Stimulated activated naive CD8-positive, alpha-beta T cell treated with anti-CD3 and anti-CD28 coated beads, Interleukin-15, Interleukin-2, amounts not matched to agents 100 ng/mL and 50 ng/mL, for 24 hours (primary cell): Measurements from ENCODE around the gene ASMT.
"Not testable (repeated sequence)": the region's sequence is repeated elsewhere in the genome, so short reads cannot be mapped to it uniquely, and the experiment has no call there.

Experiments used
- H3K27ac Mint-ChIP-seq: one replicate; pipeline ENCODE4 v1.8.0; 2021; ENCODE audit warnings: mild to moderate bottlenecking, mixed read lengths
- H3K27me3 Mint-ChIP-seq: one replicate; pipeline ENCODE4 v1.8.0; 2021; ENCODE audit warnings: mixed read lengths
- H3K36me3 Mint-ChIP-seq: one replicate; pipeline ENCODE4 v1.8.0; 2021; ENCODE audit warnings: low read depth, mixed read lengths
- H3K4me1 Mint-ChIP-seq: one replicate; pipeline ENCODE4 v1.8.0; 2021; ENCODE audit warnings: low read depth, mixed read lengths
- H3K4me3 Mint-ChIP-seq: one replicate; pipeline ENCODE4 v1.8.0; 2021; ENCODE audit warnings: mild to moderate bottlenecking, mixed read lengths
- H3K9me3 Mint-ChIP-seq: one replicate; pipeline ENCODE4 v1.8.0; 2021; ENCODE audit warnings: mixed read lengths

Gene ASMT

GRCh38 chrX:1657367-1658070 is 42.7 kb downstream of the ASMT start:
- Mint-ChIP-seq H3K9me3 (no peaks in the 10 kb centered on the region), H3K27me3 (no peaks in the 10 kb centered on the region), H3K36me3 (no peaks in the 10 kb centered on the region), H3K4me1 (peaks cover 24% of the 10 kb centered on the region), H3K27ac (peak overlapping the region; percentile 90), H3K4me3 (peak overlapping the region; percentile 85)

- H3K4me1 Mint-ChIP-seq: peaks cover 24% of the 10 kb centered on the region
Observed at GRCh38 chrX:1658071-1658491, 43.2 kb downstream of the ASMT start.

GRCh38 chrX:1659664-1660461 is 45.0 kb downstream of the ASMT start:
- no peak overlapping the region for H3K4me3 Mint-ChIP-seq
- peaks cover 24% of the 10 kb centered on the region for H3K4me1 Mint-ChIP-seq
- H3K9me3 Mint-ChIP-seq: no peaks in the 10 kb centered on the region
- H3K27ac Mint-ChIP-seq: no peak overlapping the region
- H3K27me3 Mint-ChIP-seq: no peaks in the 10 kb centered on the region
- no peaks in the 10 kb centered on the region for H3K36me3 Mint-ChIP-seq

More at GRCh38 chrX:1658071-1658491, 43.2 kb downstream of the ASMT start:
- Mint-ChIP-seq H3K27me3 (no peaks in the 10 kb centered on the region), H3K36me3 (no peaks in the 10 kb centered on the region), H3K4me3 (peak overlapping the region; percentile 85), H3K9me3 (no peaks in the 10 kb centered on the region), H3K27ac (peak overlapping the region; percentile 90)

- Mint-ChIP-seq H3K36me3 (no peaks in the 10 kb centered on the region), H3K9me3 (no peaks in the 10 kb centered on the region), H3K4me1 (peaks cover 24% of the 10 kb centered on the region)
Observed at GRCh38 chrX:1661048-1661921, 46.4 kb downstream of the ASMT start.

GRCh38 chrX:1661922-1662221 is 47.0 kb downstream of the ASMT start:
- Mint-ChIP-seq H3K4me3 (no peak overlapping the region), H3K27me3 (no peaks in the 10 kb centered on the region), H3K4me1 (peaks cover 24% of the 10 kb centered on the region), H3K36me3 (no peaks in the 10 kb centered on the region), H3K27ac (no peak overlapping the region), H3K9me3 (no peaks in the 10 kb centered on the region)

More at GRCh38 chrX:1661048-1661921, 46.4 kb downstream of the ASMT start:
- Mint-ChIP-seq H3K27ac (no peak overlapping the region), H3K27me3 (no peaks in the 10 kb centered on the region), H3K4me3 (no peak overlapping the region)

- Mint-ChIP-seq H3K36me3 (no peaks in the 10 kb centered on the region), H3K4me3 (no peak overlapping the region), H3K4me1 (no peaks in the 10 kb centered on the region), H3K27me3 (no peaks in the 10 kb centered on the region), H3K9me3 (no peaks in the 10 kb centered on the region), H3K27ac (no peak overlapping the region)
Observed at GRCh38 chrX:1667566-1667965, 52.7 kb downstream of the ASMT start.

- Mint-ChIP-seq H3K27me3 (no peaks in the 10 kb centered on the region), H3K4me3 (no peak overlapping the region), H3K9me3 (no peaks in the 10 kb centered on the region), H3K4me1 (no peaks in the 10 kb centered on the region), H3K27ac (no peak overlapping the region), H3K36me3 (no peaks in the 10 kb centered on the region)
Observed at GRCh38 chrX:1673337-1673736, 58.5 kb downstream of the ASMT start.

GRCh38 chrX:1676866-1677265 is 62.0 kb downstream of the ASMT start:
- Mint-ChIP-seq H3K27ac (no peak overlapping the region), H3K9me3 (peaks cover 19% of the 10 kb centered on the region), H3K4me3 (no peak overlapping the region), H3K36me3 (peaks cover 8% of the 10 kb centered on the region), H3K27me3 (no peaks in the 10 kb centered on the region), H3K4me1 (peaks cover 21% of the 10 kb centered on the region)

- Mint-ChIP-seq H3K36me3 (peaks cover 15% of the 10 kb centered on the region), H3K27me3 (no peaks in the 10 kb centered on the region), H3K9me3 (peaks cover 30% of the 10 kb centered on the region), H3K4me3 (no peak overlapping the region), H3K4me1 (peaks cover 31% of the 10 kb centered on the region), H3K27ac (peak overlapping the region; percentile 64)
Observed at GRCh38 chrX:1679238-1679637, 64.4 kb downstream of the ASMT start.

GRCh38 chrX:1681439-1681838 is 66.6 kb downstream of the ASMT start:
- Mint-ChIP-seq H3K9me3 (peaks cover 30% of the 10 kb centered on the region), H3K4me3 (no peak overlapping the region), H3K27ac (peak overlapping the region; percentile 84), H3K27me3 (no peaks in the 10 kb centered on the region), H3K36me3 (peaks cover 15% of the 10 kb centered on the region), H3K4me1 (peaks cover 31% of the 10 kb centered on the region)

- Mint-ChIP-seq H3K27ac (peak overlapping the region; percentile 84), H3K9me3 (peaks cover 30% of the 10 kb centered on the region), H3K36me3 (peaks cover 15% of the 10 kb centered on the region), H3K4me1 (peaks cover 31% of the 10 kb centered on the region)
- H3K4me3 Mint-ChIP-seq, H3K27me3 Mint-ChIP-seq: not testable (repeated sequence)
Observed at GRCh38 chrX:1681856-1682255, 67.0 kb downstream of the ASMT start.

GRCh38 chrX:1682501-1682900 is 67.6 kb downstream of the ASMT start:
- not testable (repeated sequence) for H3K4me3 Mint-ChIP-seq, H3K27me3 Mint-ChIP-seq
- H3K36me3 Mint-ChIP-seq: peaks cover 15% of the 10 kb centered on the region
- peaks cover 31% of the 10 kb centered on the region for H3K4me1 Mint-ChIP-seq
- H3K27ac Mint-ChIP-seq: peak overlapping the region; percentile 84
- H3K9me3 Mint-ChIP-seq: peaks cover 30% of the 10 kb centered on the region

GRCh38 chrX:1684883-1685282 is 70.0 kb downstream of the ASMT start:
- H3K27ac Mint-ChIP-seq, H3K4me3 Mint-ChIP-seq, H3K27me3 Mint-ChIP-seq: not testable (repeated sequence)
- Mint-ChIP-seq H3K4me1 (peaks cover 19% of the 10 kb centered on the region), H3K36me3 (peaks cover 15% of the 10 kb centered on the region), H3K9me3 (peaks cover 24% of the 10 kb centered on the region)

GRCh38 chrX:1685444-1685880 is 70.6 kb downstream of the ASMT start:
- H3K27ac Mint-ChIP-seq, H3K27me3 Mint-ChIP-seq, H3K4me3 Mint-ChIP-seq: not testable (repeated sequence)
- Mint-ChIP-seq H3K9me3 (peaks cover 24% of the 10 kb centered on the region), H3K36me3 (peaks cover 15% of the 10 kb centered on the region), H3K4me1 (peaks cover 19% of the 10 kb centered on the region)

GRCh38 chrX:1686642-1687041 is 71.8 kb downstream of the ASMT start:
- H3K27ac Mint-ChIP-seq: no peak overlapping the region
- H3K4me3 Mint-ChIP-seq: no peak overlapping the region
- peaks cover 8% of the 10 kb centered on the region for H3K36me3 Mint-ChIP-seq
- H3K27me3 Mint-ChIP-seq: no peaks in the 10 kb centered on the region
- H3K4me1 Mint-ChIP-seq: peaks cover 13% of the 10 kb centered on the region
- H3K9me3 Mint-ChIP-seq: peaks cover 18% of the 10 kb centered on the region
